Left ventricle myocardium inferior (tissue), 1 donor: ENCODE measurements around the gene LEKR1. TPM values are rescaled to one million over a fixed set of nuclear protein-coding genes. Genes with fewer than 3 reads are reported as not detected.

Source experiments
- DNase-seq: peaks from one replicate; pipeline ENCODE4 v3.0.0-alpha.2; 2020
- H3K27ac ChIP-seq: fragments of 200-600 bp; replicated peaks from 2 replicates; pipeline ENCODE4 v1.8.0; 2021
- H3K27me3 ChIP-seq: fragments of 200-600 bp; 2 replicates; pipeline ENCODE4 v1.8.0; 2021; ENCODE audit warnings: low read depth
- H3K36me3 ChIP-seq: fragments of 200-600 bp; 2 replicates; pipeline ENCODE4 v1.8.0; 2021
- H3K4me1 ChIP-seq: fragments of 200-600 bp; 2 replicates; pipeline ENCODE4 v1.8.0; 2021
- H3K4me3 ChIP-seq: fragments of 200-600 bp; 2 replicates; pipeline ENCODE4 v1.8.0; 2021; ENCODE audit warnings: mild to moderate bottlenecking, moderate library complexity
- H3K9me3 ChIP-seq: fragments of 200-600 bp; replicated peaks from 2 replicates; pipeline ENCODE4 v1.8.0; 2021
- intact Hi-C: fragments of 100-400 bp; cut with micrococcal nuclease; formaldehyde crosslinking; loops from one replicate; pipeline ENCODE4 v1.11.0; 2022
- total RNA-seq: library from RNA; stranded (reverse); fragmentation: NEBNext Ultra II Directional; extraction: Animal tissue kit (Norgen Biotek cat#: 25700); gene quantifications from one replicate; pipeline ENCODE4 v1.2.1, GENCODE V29; 2021
- TF ChIP-seq, protein P1 (sequence below): fragments of 200-600 bp; IDR thresholded peaks from 2 replicates; pipeline ENCODE4 v1.8.0; 2021; ENCODE audit warnings: antibody characterized with exemption, mild to moderate bottlenecking, borderline replicate concordance
- donor health status: DM: no; HTN: yes; CAD: no; lungs with severe emphysema.

Gene LEKR1
- total RNA-seq, 1 donor from 2014 or later = 0.71 TPM

DNA sequence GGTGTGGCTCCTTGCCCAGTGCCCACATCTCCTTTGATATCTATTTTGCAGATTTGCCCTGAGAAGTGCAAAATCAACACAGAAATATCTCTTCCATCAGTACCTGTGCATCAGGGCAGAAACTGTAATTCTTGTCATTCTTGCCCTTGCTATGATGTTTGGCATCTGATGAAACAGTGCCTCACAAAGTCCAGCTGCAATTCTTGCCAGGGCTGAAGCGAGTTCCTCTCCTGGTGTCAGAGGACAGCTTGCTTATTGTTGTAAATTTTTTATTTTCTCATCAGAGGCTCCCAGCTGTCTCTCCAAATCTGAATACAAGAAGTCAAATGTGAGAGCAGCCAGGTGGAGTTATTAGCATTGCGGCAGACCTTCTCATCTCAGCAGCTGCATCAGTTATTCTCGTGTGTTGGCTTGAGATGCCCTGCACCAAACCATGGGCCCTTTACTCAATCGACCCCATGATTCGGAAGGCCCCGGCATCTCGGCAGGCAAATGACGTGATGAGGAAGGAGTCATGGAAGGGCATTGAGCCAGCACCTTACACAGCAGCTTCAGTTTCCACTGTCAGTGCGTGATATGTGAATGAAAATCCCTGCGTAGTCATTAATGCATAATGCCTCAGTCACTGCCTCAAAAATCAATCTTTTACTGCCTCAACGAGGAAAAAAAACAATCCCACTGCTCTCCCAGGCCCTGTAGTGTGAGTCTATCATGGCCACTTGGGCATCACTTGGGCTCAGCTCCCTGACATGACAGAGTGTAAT, 240.4 kb downstream of the LEKR1 start:
- Histone ChIP-seq H3K27me3 (no peaks in the 10 kb centered on the region), H3K9me3 (no peaks in the 10 kb centered on the region), H3K4me3 (no peak overlapping the region), H3K27ac (no peak overlapping the region), H3K36me3 (no peaks in the 10 kb centered on the region), H3K4me1 (peaks cover 7% of the 10 kb centered on the region)
- DNase-seq = no peak
- TF ChIP-seq, protein P1, sequence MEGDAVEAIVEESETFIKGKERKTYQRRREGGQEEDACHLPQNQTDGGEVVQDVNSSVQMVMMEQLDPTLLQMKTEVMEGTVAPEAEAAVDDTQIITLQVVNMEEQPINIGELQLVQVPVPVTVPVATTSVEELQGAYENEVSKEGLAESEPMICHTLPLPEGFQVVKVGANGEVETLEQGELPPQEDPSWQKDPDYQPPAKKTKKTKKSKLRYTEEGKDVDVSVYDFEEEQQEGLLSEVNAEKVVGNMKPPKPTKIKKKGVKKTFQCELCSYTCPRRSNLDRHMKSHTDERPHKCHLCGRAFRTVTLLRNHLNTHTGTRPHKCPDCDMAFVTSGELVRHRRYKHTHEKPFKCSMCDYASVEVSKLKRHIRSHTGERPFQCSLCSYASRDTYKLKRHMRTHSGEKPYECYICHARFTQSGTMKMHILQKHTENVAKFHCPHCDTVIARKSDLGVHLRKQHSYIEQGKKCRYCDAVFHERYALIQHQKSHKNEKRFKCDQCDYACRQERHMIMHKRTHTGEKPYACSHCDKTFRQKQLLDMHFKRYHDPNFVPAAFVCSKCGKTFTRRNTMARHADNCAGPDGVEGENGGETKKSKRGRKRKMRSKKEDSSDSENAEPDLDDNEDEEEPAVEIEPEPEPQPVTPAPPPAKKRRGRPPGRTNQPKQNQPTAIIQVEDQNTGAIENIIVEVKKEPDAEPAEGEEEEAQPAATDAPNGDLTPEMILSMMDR = no peak
- intact Hi-C loops = no loop called here

DNA sequence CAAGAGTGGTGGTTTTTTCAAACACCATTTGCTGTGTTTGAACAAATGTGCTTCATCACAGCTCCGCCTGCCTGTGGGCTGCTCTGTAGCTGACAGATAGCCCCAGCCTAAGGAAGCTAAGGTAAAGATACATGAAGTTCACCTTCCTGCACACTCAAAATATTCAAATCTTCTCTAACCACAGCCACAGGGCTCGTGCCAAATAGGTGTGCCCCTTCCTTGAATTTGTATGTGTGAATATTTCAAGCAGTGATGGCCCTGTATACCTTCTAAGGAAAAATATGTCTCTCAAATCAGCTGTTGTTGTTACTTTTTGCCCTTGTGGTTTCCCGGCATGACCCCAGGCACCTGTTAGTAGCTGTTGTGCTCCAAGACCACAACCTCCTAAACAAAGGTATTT, 241.0 kb downstream of the LEKR1 start:
- intact Hi-C loops = no loop called here
- TF ChIP-seq, protein P1 = no peak
- Histone ChIP-seq H3K27me3 (no peaks in the 10 kb centered on the region), H3K4me3 (no peak overlapping the region), H3K4me1 (peaks cover 7% of the 10 kb centered on the region), H3K27ac (no peak overlapping the region), H3K9me3 (no peaks in the 10 kb centered on the region), H3K36me3 (no peaks in the 10 kb centered on the region)
- no peak for DNase-seq

DNA sequence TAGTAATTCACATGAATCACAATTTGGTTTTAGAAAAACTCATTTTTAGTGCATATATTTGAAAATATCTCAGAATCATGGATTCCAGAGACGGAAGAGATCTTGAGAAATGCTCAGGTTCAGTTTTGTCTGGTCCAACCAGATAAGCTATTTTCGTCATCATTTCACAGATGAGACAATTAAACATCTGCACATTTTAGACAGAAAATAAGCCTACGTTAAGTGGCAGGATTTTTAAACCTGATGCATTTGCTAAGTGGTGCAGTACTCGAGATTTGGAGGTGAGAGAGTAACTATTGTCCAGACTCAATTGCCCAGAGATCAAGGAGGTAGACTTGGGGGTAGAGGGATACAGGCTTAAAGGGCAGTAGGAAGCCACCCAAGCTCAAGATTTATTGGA, 243.3 kb downstream of the LEKR1 start:
- TF ChIP-seq, protein P1 = no peak
- H3K36me3 ChIP-seq = no peaks in the 10 kb centered on the region
- no peak overlapping the region for H3K4me3 ChIP-seq
- H3K4me1 ChIP-seq = peaks cover under 1% of the 10 kb centered on the region
- H3K9me3 ChIP-seq = no peaks in the 10 kb centered on the region
- no peak overlapping the region for H3K27ac ChIP-seq
- H3K27me3 ChIP-seq = no peaks in the 10 kb centered on the region
- no peak for DNase-seq
- intact Hi-C loops = no loop called here

DNA sequence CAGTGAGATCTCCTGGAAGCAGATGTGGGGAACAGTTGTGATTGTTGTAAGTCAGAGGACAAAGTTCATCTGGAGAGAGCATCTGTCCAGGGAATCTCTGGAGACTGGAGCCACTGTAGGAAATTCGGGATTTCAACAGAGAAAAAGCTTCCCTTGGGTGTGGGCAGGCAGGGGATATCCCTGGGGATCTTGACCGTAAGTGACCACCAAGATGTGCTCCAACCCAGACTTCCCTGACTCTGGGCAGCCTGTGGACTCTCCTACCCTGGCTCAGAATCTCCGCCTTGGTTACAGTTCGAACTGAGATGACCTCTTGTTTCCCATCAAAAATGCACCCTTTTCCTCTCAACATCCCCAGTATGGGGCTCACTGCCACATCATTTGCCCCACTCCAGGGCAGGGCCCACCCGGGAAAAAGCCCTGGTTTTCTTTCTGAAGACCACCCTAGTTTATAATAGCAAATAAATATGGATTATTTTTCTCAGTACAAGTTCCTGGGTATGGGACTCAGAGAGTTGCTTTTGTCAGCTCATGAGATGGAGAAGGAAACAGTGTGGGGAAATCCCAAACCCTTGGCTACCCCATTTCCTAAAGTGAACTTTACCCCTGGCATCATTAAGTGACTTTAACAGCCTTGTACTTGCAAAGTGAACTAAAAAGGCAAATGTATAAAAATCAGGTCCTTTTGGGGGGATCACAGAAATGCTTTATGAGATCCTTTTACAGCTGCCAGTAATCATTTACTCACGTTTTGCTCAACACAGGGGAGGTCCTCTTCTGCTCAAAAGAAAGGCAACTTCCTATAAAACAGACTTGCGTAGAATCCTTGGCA, 243.9 kb downstream of the LEKR1 start:
- H3K4me1 ChIP-seq = no peaks in the 10 kb centered on the region
- TF ChIP-seq, protein P1 = no peak
- H3K4me3 ChIP-seq = no peak overlapping the region
- no peak for DNase-seq
- no peaks in the 10 kb centered on the region for H3K9me3 ChIP-seq
- H3K27me3 ChIP-seq = no peaks in the 10 kb centered on the region
- H3K36me3 ChIP-seq = no peaks in the 10 kb centered on the region
- intact Hi-C loops = no loop called here
- no peak overlapping the region for H3K27ac ChIP-seq

DNA sequence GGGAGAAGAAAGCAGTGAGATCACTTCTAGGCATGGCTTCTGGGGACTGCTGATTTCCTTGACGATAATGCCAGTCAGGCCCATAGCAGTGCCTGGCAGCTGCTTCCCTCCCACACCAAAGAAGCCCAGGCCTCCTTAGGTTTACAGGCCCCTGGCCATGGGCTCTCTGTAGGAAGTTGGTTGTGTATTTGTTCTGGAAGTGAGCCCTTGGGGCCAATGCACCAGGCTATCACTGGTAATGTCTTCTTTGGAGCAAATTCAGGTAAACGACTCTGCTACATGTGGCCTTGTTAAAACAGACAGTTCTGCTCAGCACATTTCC, 244.5 kb downstream of the LEKR1 start:
- no peaks in the 10 kb centered on the region for H3K9me3 ChIP-seq
- intact Hi-C loops = no loop called here
- DNase-seq = no peak

More for the DNA sequence above, 244.5 kb downstream of the LEKR1 start:
- no peak overlapping the region for H3K27ac ChIP-seq
- TF ChIP-seq, protein P1 = no peak
- H3K4me1 ChIP-seq = no peaks in the 10 kb centered on the region
- H3K36me3 ChIP-seq = no peaks in the 10 kb centered on the region
- H3K4me3 ChIP-seq = no peak overlapping the region
- no peaks in the 10 kb centered on the region for H3K27me3 ChIP-seq
